Measurements from ENCODE around the gene MED31. TPM values are rescaled to one million over a fixed set of nuclear protein-coding genes. Genes with fewer than 3 reads are reported as not detected.

MED31 gene
- total and polyA plus RNA-seq, 2 donors (not counting 3 experiments of a cell fraction or from before 2014, with no cell fraction given), result 13.7 to 29.4 TPM

GRCh38 chr17:6611231-6611630 lies 40.2 kb downstream of the MED31 start:
- dilution Hi-C loops (cut with MboI; ENCODE audit: extremely low pct_ligation_motif_present, low sequenced_read_pairs), result no loop called here
- Histone ChIP-seq H3K9me1 (replicated peaks; ENCODE audit: control insufficient read depth, extremely low read depth, insufficient read depth, low read length) (no peaks in the 10 kb centered on the region), H3K4me3 (replicated peaks in 1 of 3; ENCODE audit: insufficient read depth in 1 of 3, low read depth in 1 of 3, low read length in 3 of 3) (no peak overlapping the region), H3K4me1 (ENCODE audit: control insufficient read depth, extremely low read depth, insufficient read depth, low read length) (no peaks in the 10 kb centered on the region), H4K20me1 (replicated peaks; ENCODE audit: control insufficient read depth, extremely low read depth, insufficient read depth, low read length) (no peaks in the 10 kb centered on the region), H3K9me3 (replicated peaks; ENCODE audit: control insufficient read depth, insufficient read depth, low read length) (no peaks in the 10 kb centered on the region), H3K9ac (replicated peaks; ENCODE audit: extremely low read depth, insufficient read depth, low read length) (no peak overlapping the region), H3K27me3 (ENCODE audit: control insufficient read depth in 2 of 2, insufficient read depth in 2 of 2, low read length in 2 of 2) (no peaks in the 10 kb centered on the region), H3K4me2 (ENCODE audit: insufficient read depth, low read length) (no peak overlapping the region), H3K79me2 (ENCODE audit: control insufficient read depth, insufficient read depth, low read length) (peaks cover 2% of the 10 kb centered on the region), H3K27ac (ENCODE audit: insufficient read depth, low read depth, low read length) (no peak overlapping the region), H3K36me3 (ENCODE audit: control insufficient read depth in 2 of 2, extremely low read depth in 1 of 2, insufficient read depth in 2 of 2, low read length in 2 of 2) (peaks cover 24 to 26% of the 10 kb centered on the region in 2 experiments), H2AFZ (ENCODE audit: low read depth, low read length) (no peak overlapping the region)
- no peak for DNase-seq (ENCODE audit: low read depth, low spot score)
- ChIA-PET CTCF (interaction anchor here (1.2 kb wide), 1 partner anchor 13 kb away, joined by 4 read pairs; no protein-coding TSS in a partner anchor), POLR2A (no interaction called here)
- intact Hi-C loops (cut with micrococcal nuclease), result no loop called here
- TF ChIP-seq GATA2 (IDR thresholded peaks at IDR 0.05; ENCODE audit: insufficient read depth, insufficient read length, low read depth, low read length), result no peak
- TF ChIP-seq POLR2AphosphoS5 (IDR thresholded peaks at IDR 0.05; ENCODE audit: insufficient read depth, low read depth, low read length), result no peak
- no peak for TF ChIP-seq FOS (IDR thresholded peaks at IDR 0.05; ENCODE audit: borderline replicate concordance, insufficient read depth, low read length)
- no peak for TF ChIP-seq POLR2A (IDR thresholded peaks at IDR 0.05; ENCODE audit: low read depth, low read length)
- no peak for TF ChIP-seq CTCF (IDR thresholded peaks at IDR 0.05; ENCODE audit: extremely low read depth in 1 of 2, insufficient read depth in 1 of 2, low read depth in 1 of 2, low read length in 2 of 2)
- TF ChIP-seq JUN (IDR thresholded peaks at IDR 0.05; ENCODE audit: borderline replicate concordance, insufficient read depth, insufficient read length, low read depth), result no peak
- TF ChIP-seq EZH2 (IDR thresholded peaks at IDR 0.05; ENCODE audit: borderline replicate concordance, low read depth, low read length, severe bottlenecking), result no peak
- no peak for TF ChIP-seq MAX (IDR thresholded peaks at IDR 0.05; ENCODE audit: insufficient read depth, insufficient read length)
- no peak for TF ChIP-seq MYC (IDR thresholded peaks at IDR 0.05; ENCODE audit: low read depth, low read length)
- no TSS peak for BruUV-seq (replicated peaks)
- FAIRE-seq, result no peak

All from endothelial cell of umbilical vein (primary cell).